ENCODE measurements around the gene SLC16A1.

DNA sequence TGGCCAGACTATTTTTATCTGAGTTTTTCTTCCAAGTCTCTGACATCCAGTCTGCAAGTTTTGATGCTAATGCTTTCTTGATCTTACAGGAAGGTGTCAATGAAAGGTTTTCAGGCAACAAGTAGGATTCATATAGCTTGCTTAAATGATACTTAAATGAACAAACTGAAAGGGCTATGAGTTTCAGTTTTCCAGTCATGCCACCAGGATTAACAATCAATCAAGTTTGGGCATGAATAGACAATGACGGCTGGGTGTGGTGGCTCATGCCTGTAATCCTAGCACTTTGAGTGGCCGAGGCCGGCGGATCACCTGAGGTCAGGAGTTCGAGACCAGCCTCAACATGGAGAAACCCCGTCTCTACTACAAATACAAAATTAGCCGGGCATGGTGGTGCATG, 34.3 kb upstream of the SLC16A1 start:
- TF ChIP-seq, protein P1, sequence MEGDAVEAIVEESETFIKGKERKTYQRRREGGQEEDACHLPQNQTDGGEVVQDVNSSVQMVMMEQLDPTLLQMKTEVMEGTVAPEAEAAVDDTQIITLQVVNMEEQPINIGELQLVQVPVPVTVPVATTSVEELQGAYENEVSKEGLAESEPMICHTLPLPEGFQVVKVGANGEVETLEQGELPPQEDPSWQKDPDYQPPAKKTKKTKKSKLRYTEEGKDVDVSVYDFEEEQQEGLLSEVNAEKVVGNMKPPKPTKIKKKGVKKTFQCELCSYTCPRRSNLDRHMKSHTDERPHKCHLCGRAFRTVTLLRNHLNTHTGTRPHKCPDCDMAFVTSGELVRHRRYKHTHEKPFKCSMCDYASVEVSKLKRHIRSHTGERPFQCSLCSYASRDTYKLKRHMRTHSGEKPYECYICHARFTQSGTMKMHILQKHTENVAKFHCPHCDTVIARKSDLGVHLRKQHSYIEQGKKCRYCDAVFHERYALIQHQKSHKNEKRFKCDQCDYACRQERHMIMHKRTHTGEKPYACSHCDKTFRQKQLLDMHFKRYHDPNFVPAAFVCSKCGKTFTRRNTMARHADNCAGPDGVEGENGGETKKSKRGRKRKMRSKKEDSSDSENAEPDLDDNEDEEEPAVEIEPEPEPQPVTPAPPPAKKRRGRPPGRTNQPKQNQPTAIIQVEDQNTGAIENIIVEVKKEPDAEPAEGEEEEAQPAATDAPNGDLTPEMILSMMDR (IDR thresholded peaks at IDR 0.05) = no peak
- no peak for TF ChIP-seq POLR2A (IDR thresholded peaks at IDR 0.05)

Data from tibial nerve (tissue), 3 donors.